Activated CD4-positive, alpha-beta T cell treated with anti-CD3 and anti-CD28 coated beads, Interleukin-2, amount 10 ng/mL, durations not matched to agents 24 days and 14 days (primary cell): Measurements from ENCODE around the gene DMBT1. TPM values are rescaled to one million over a fixed set of nuclear protein-coding genes. Genes with fewer than 3 reads are reported as not detected.

Experiments used
- DNase-seq: peaks from one replicate; pipeline ENCODE4 v3.0.0; 2022
- H3K27ac Mint-ChIP-seq: one replicate; pipeline ENCODE4 v1.8.0; 2022; ENCODE audit warnings: mild to moderate bottlenecking, mixed read lengths
- H3K27me3 Mint-ChIP-seq: one replicate; pipeline ENCODE4 v1.8.0; 2022; ENCODE audit warnings: mixed read lengths
- H3K36me3 Mint-ChIP-seq: one replicate; pipeline ENCODE4 v1.8.0; 2022; ENCODE audit warnings: low read depth, mild to moderate bottlenecking, mixed read lengths
- H3K4me1 Mint-ChIP-seq: one replicate; pipeline ENCODE4 v1.8.0; 2021; ENCODE audit warnings: mixed read lengths
- H3K4me3 Mint-ChIP-seq: one replicate; pipeline ENCODE4 v1.8.0; 2022; ENCODE audit warnings: mild to moderate bottlenecking, moderate library complexity, mixed read lengths
- H3K9me3 Mint-ChIP-seq: one replicate; pipeline ENCODE4 v1.8.0; 2021; ENCODE audit warnings: mixed read lengths
- intact Hi-C: fragments of 100-400 bp; cut with micrococcal nuclease; formaldehyde crosslinking; loops from one replicate; pipeline ENCODE4 v1.15.1; 2023
- total RNA-seq: library from RNA; stranded (reverse); gene quantifications from 2 replicates; pipeline ENCODE4 v1.2.3, GENCODE V29; 2022

DMBT1 gene
- total RNA-seq, 1 donor from 2014 or later: not detected

DNA sequence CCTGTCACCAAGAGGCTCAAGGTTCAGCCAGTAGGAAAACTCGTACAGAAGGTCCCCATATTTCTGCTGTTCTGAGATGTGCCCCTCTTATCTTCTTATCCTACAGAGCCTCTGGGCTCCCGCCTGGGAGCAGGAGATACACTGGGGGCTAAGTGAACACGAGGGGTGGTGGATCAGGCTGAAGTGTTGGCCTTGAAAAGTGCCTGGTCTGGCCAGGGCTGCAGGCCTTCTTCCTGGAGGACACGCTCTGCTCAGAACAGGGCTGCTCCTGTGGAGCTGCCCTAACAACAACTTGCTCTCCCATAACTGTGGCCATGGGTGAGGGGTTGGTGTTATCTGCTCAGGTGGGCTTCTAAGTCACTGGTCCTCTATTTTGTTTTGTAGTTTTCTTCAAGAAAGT lies 105.4 kb downstream of the DMBT1 start:
- H3K4me1 Mint-ChIP-seq: no peaks in the 10 kb centered on the region
- H3K4me3 Mint-ChIP-seq: no peak overlapping the region
- H3K27me3 Mint-ChIP-seq: peaks cover 3% of the 10 kb centered on the region
- no peak for DNase-seq
- no peak overlapping the region for H3K27ac Mint-ChIP-seq
- no peaks in the 10 kb centered on the region for H3K36me3 Mint-ChIP-seq
- intact Hi-C loops: no loop called here
- H3K9me3 Mint-ChIP-seq: no peaks in the 10 kb centered on the region

- Mint-ChIP-seq H3K4me3 (no peak overlapping the region), H3K27me3 (peaks cover 3% of the 10 kb centered on the region), H3K9me3 (no peaks in the 10 kb centered on the region), H3K27ac (no peak overlapping the region), H3K4me1 (no peaks in the 10 kb centered on the region), H3K36me3 (no peaks in the 10 kb centered on the region)
- intact Hi-C loops: no loop called here
- no peak for DNase-seq
Observed at GRCh38 chr10:122669045-122669444, 108.5 kb downstream of the DMBT1 start.

- no peak overlapping the region for H3K27ac Mint-ChIP-seq
- H3K36me3 Mint-ChIP-seq: no peaks in the 10 kb centered on the region
- peaks cover 3% of the 10 kb centered on the region for H3K27me3 Mint-ChIP-seq
- H3K9me3 Mint-ChIP-seq: no peaks in the 10 kb centered on the region
- H3K4me1 Mint-ChIP-seq: no peaks in the 10 kb centered on the region
- H3K4me3 Mint-ChIP-seq: no peak overlapping the region
- intact Hi-C loops: no loop called here
- no peak for DNase-seq
Observed at GRCh38 chr10:122669842-122670241, 109.3 kb downstream of the DMBT1 start.

GRCh38 chr10:122671355-122671754 lies 110.8 kb downstream of the DMBT1 start:
- no peaks in the 10 kb centered on the region for H3K36me3 Mint-ChIP-seq
- H3K27me3 Mint-ChIP-seq: peaks cover 3% of the 10 kb centered on the region
- no peak overlapping the region for H3K27ac Mint-ChIP-seq
- no peak for DNase-seq
- H3K9me3 Mint-ChIP-seq: no peaks in the 10 kb centered on the region
- no peaks in the 10 kb centered on the region for H3K4me1 Mint-ChIP-seq
- intact Hi-C loops: no loop called here
- no peak overlapping the region for H3K4me3 Mint-ChIP-seq

- intact Hi-C loops: no loop called here
- H3K36me3 Mint-ChIP-seq: no peaks in the 10 kb centered on the region
- H3K27ac Mint-ChIP-seq: no peak overlapping the region
- H3K9me3 Mint-ChIP-seq: no peaks in the 10 kb centered on the region
- H3K4me3 Mint-ChIP-seq: no peak overlapping the region
- no peaks in the 10 kb centered on the region for H3K4me1 Mint-ChIP-seq
- peaks cover 2% of the 10 kb centered on the region for H3K27me3 Mint-ChIP-seq
- no peak for DNase-seq
Observed at GRCh38 chr10:122672655-122673054, 112.1 kb downstream of the DMBT1 start.

GRCh38 chr10:122673269-122673668 lies 112.7 kb downstream of the DMBT1 start:
- no peak for DNase-seq
- Mint-ChIP-seq H3K9me3 (no peaks in the 10 kb centered on the region), H3K36me3 (no peaks in the 10 kb centered on the region), H3K27me3 (no peaks in the 10 kb centered on the region), H3K27ac (no peak overlapping the region), H3K4me1 (no peaks in the 10 kb centered on the region), H3K4me3 (no peak overlapping the region)
- intact Hi-C loops: no loop called here

DNA sequence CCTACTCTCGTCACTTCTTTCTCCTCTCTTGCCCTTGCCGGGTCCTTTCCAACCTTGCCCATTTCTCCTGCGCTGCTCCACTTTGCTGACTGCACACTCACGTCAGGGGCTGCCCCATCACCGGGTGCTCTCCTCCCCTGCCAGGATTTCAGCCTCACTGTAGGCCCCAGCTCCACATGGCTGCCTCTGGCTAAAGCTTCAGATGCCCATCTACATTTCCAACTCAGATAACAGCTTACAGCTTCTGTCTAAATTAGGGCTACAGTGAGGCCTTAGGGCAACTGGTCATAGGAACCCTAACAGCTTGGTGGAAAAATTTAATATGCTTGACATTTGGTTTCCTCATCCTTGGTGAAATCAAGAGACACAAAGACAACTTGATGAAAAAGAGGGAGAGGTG lies 113.2 kb downstream of the DMBT1 start:
- no peaks in the 10 kb centered on the region for H3K9me3 Mint-ChIP-seq
- DNase-seq: no peak
- H3K27me3 Mint-ChIP-seq: no peaks in the 10 kb centered on the region
- H3K4me1 Mint-ChIP-seq: no peaks in the 10 kb centered on the region
- no peak overlapping the region for H3K27ac Mint-ChIP-seq
- intact Hi-C loops: no loop called here
- no peaks in the 10 kb centered on the region for H3K36me3 Mint-ChIP-seq
- no peak overlapping the region for H3K4me3 Mint-ChIP-seq

DNA sequence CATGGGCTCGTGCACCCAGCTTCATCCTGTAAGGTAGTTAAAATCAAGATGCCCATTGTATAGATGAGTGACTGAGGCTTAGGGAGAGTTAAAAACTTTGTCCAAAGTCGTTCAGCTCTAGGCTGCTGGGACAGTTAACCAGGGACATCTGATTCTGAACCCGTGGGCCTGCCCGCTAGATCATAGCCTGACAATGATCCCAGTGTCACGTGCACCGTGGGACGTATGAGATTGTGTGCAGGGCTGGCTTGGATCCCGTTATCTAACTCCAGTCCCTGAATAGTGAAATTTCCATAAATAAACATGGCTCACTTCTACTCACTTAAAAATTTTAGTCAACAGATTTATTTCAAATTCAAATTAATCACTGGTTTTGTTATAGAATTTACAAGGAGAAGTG lies 114.2 kb downstream of the DMBT1 start:
- H3K4me3 Mint-ChIP-seq: no peak overlapping the region
- no peaks in the 10 kb centered on the region for H3K36me3 Mint-ChIP-seq
- H3K4me1 Mint-ChIP-seq: no peaks in the 10 kb centered on the region
- no peak overlapping the region for H3K27ac Mint-ChIP-seq
- no peaks in the 10 kb centered on the region for H3K9me3 Mint-ChIP-seq
- DNase-seq: no peak
- intact Hi-C loops: no loop called here
- H3K27me3 Mint-ChIP-seq: no peaks in the 10 kb centered on the region

- Mint-ChIP-seq H3K27ac (no peak overlapping the region), H3K36me3 (no peaks in the 10 kb centered on the region), H3K4me1 (no peaks in the 10 kb centered on the region), H3K4me3 (no peak overlapping the region), H3K9me3 (no peaks in the 10 kb centered on the region), H3K27me3 (no peaks in the 10 kb centered on the region)
- intact Hi-C loops: no loop called here
- no peak for DNase-seq
Observed at GRCh38 chr10:122675278-122675677, 114.7 kb downstream of the DMBT1 start.

DNA sequence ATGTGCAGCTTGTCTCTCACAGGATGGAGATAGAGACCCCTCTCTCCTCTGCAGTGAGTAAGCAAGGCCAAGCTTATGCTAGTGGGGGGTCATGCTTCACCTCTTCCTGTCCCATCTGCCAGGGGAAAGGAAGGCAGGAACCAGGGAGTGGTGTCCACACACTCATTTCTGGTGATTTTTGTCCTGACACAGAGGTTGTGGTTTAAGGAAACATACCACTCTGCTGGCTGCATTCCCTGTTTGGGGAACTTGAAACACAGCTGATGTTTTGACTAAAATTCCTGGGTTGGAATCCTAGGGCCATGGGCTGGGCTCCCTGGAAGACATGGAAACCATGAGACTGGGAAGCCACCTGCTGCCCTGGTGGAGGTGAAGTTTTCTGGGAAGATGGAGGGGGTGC lies 117.7 kb downstream of the DMBT1 start:
- intact Hi-C loops: no loop called here
- H3K27me3 Mint-ChIP-seq: no peaks in the 10 kb centered on the region
- no peak overlapping the region for H3K27ac Mint-ChIP-seq
- no peak for DNase-seq
- H3K4me3 Mint-ChIP-seq: no peak overlapping the region
- no peaks in the 10 kb centered on the region for H3K9me3 Mint-ChIP-seq
- no peaks in the 10 kb centered on the region for H3K36me3 Mint-ChIP-seq
- no peaks in the 10 kb centered on the region for H3K4me1 Mint-ChIP-seq

- H3K36me3 Mint-ChIP-seq: no peaks in the 10 kb centered on the region
- DNase-seq: no peak
- H3K9me3 Mint-ChIP-seq: no peaks in the 10 kb centered on the region
- no peak overlapping the region for H3K27ac Mint-ChIP-seq
- peaks cover 2% of the 10 kb centered on the region for H3K27me3 Mint-ChIP-seq
- intact Hi-C loops: no loop called here
- no peak overlapping the region for H3K4me3 Mint-ChIP-seq
- H3K4me1 Mint-ChIP-seq: no peaks in the 10 kb centered on the region
Observed at GRCh38 chr10:122682522-122682921, 122.0 kb downstream of the DMBT1 start.

GRCh38 chr10:122688293-122688989 lies 127.9 kb downstream of the DMBT1 start:
- Mint-ChIP-seq H3K27ac (no peak overlapping the region), H3K27me3 (peaks cover 2% of the 10 kb centered on the region), H3K4me1 (no peaks in the 10 kb centered on the region), H3K4me3 (no peak overlapping the region), H3K9me3 (no peaks in the 10 kb centered on the region), H3K36me3 (no peaks in the 10 kb centered on the region)
- intact Hi-C loops: no loop called here
- DNase-seq: no peak

DNA sequence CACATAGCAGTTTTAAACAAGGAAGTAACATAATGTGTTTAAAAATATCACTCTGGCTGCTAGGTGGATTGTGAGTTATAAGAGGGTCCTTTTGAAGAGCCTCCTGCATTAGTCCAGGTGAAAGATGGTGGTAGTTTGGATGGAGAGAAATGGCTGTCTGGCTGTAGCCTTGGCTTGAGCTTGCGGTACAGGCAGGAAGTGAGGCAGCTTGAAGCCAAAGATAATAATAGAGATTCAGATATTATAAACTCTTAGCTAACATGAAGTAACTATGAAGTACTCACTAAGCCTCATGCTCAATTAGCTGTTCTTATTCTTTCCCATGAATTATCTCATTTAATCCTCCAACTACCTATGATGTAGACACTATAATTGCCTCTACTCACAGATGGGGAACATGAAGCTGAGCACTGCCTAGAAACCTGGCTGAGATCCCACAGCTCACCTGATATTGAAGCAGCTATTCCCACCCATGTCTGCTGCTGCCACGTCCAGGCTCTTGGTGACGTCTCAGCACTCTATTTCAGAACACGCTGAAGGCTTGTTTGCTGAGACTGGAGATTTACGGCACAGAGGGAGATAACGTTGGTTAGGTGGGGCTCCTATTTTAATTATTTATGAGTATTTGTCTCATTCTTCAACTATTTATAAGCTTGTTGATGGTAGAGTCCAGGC lies 128.7 kb downstream of the DMBT1 start:
- no peak for DNase-seq
- Mint-ChIP-seq H3K4me3 (no peak overlapping the region), H3K36me3 (no peaks in the 10 kb centered on the region), H3K27ac (no peak overlapping the region), H3K4me1 (no peaks in the 10 kb centered on the region), H3K27me3 (peaks cover 2% of the 10 kb centered on the region), H3K9me3 (no peaks in the 10 kb centered on the region)
- intact Hi-C loops: no loop called here

- Mint-ChIP-seq H3K27ac (no peak overlapping the region), H3K36me3 (no peaks in the 10 kb centered on the region)
- intact Hi-C loops: no loop called here
Observed at GRCh38 chr10:122692744-122693143, 132.2 kb downstream of the DMBT1 start.

More at GRCh38 chr10:122692744-122693143, 132.2 kb downstream of the DMBT1 start:
- H3K27me3 Mint-ChIP-seq: peaks cover 2% of the 10 kb centered on the region
- no peaks in the 10 kb centered on the region for H3K4me1 Mint-ChIP-seq
- no peak overlapping the region for H3K4me3 Mint-ChIP-seq
- H3K9me3 Mint-ChIP-seq: no peaks in the 10 kb centered on the region
- DNase-seq: no peak
